ENCODE data around the gene GPR34. TPM values are rescaled to one million over a fixed set of nuclear protein-coding genes. Genes with fewer than 3 reads are reported as not detected.

The GPR34 gene
- total RNA-seq, 2 donors from 2014 or later = 4.6 to 8.2 TPM

DNA sequence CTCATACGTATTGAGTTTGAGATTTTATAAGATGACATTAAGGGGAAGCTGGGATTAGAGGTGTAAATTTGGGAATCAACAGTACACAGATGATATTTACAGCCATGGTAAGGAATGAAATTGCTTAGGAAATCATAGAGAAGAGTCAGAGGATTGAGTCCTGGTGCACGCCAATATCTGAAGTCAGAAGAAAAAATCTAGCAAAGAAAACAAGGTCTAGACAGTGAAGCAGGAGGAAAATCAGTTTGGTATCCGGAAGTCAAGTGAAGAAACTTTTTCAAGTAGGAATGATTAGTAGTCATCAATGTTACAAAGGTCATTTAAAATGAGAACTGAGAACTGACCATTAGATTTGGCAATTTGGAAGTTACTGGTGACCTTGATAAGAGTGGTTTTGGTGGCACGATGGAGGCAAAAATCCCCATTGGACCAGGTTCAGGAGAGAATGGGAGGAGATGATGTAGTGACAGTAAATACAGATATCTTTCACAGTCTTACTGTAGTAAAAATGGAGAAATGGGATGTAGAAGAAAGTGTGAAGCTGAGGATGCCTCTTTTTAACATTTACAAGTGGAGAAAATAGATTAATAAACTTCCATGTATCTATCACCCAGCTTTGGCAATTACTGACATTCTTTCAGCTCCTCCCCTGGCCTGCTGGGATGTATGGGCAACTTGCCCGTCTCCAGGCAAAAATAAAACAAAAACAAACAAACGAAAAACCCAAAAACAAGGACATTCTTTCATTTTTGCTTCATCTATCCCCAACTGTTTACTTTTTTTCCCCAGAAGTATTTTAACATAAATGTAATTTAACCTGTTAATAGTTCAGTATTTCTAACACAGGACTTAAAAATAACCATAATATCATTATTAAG lies 11.4 kb upstream of the GPR34 start:
- TF ChIP-seq, protein P1, sequence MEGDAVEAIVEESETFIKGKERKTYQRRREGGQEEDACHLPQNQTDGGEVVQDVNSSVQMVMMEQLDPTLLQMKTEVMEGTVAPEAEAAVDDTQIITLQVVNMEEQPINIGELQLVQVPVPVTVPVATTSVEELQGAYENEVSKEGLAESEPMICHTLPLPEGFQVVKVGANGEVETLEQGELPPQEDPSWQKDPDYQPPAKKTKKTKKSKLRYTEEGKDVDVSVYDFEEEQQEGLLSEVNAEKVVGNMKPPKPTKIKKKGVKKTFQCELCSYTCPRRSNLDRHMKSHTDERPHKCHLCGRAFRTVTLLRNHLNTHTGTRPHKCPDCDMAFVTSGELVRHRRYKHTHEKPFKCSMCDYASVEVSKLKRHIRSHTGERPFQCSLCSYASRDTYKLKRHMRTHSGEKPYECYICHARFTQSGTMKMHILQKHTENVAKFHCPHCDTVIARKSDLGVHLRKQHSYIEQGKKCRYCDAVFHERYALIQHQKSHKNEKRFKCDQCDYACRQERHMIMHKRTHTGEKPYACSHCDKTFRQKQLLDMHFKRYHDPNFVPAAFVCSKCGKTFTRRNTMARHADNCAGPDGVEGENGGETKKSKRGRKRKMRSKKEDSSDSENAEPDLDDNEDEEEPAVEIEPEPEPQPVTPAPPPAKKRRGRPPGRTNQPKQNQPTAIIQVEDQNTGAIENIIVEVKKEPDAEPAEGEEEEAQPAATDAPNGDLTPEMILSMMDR (IDR thresholded peaks at IDR 0.05) = no peak
- TF ChIP-seq POLR2A (IDR thresholded peaks at IDR 0.05) (no peak), POLR2AphosphoS5 (IDR thresholded peaks at IDR 0.05) (no peak)
- no peak for DNase-seq (ENCODE audit: low spot score)
- Histone ChIP-seq H3K4me1 (replicated peaks) (no peaks in the 10 kb centered on the region), H3K4me3 (no peak overlapping the region), H3K9me3 (no peaks in the 10 kb centered on the region), H3K27me3 (replicated peaks; ENCODE audit: insufficient read depth) (no peaks in the 10 kb centered on the region), H3K27ac (no peak overlapping the region), H3K36me3 (no peaks in the 10 kb centered on the region)
- intact Hi-C loops (cut with DNase I) = no loop called here
- WGBS = 71% methylated on average over 6 of the region's 6 CpGs

GRCh38 chrX:41684138-41684537 lies 4.6 kb upstream of the GPR34 start:
- DNase-seq (ENCODE audit: low spot score) = peak; percentile 39
- peak; percentile 52 for TF ChIP-seq POLR2AphosphoS5 (IDR thresholded peaks at IDR 0.05)
- no peak for TF ChIP-seq POLR2A (IDR thresholded peaks at IDR 0.05)
- TF ChIP-seq, protein P1 (IDR thresholded peaks at IDR 0.05) = no peak
- no peak overlapping the region for H3K27ac ChIP-seq
- H3K9me3 ChIP-seq = no peaks in the 10 kb centered on the region
- intact Hi-C loops (cut with DNase I) = no loop called here
- H3K27me3 ChIP-seq (replicated peaks; ENCODE audit: insufficient read depth) = no peaks in the 10 kb centered on the region
- no peaks in the 10 kb centered on the region for H3K4me1 ChIP-seq (replicated peaks)
- H3K36me3 ChIP-seq = no peaks in the 10 kb centered on the region
- 21% methylated on average over 3 of the region's 3 CpGs for WGBS
- no peak overlapping the region for H3K4me3 ChIP-seq

- H3K4me1 ChIP-seq (replicated peaks) = no peaks in the 10 kb centered on the region
- intact Hi-C loops (cut with DNase I) = no loop called here
- no peaks in the 10 kb centered on the region for H3K27me3 ChIP-seq (replicated peaks; ENCODE audit: insufficient read depth)
- H3K9me3 ChIP-seq = no peaks in the 10 kb centered on the region
- DNase-seq (ENCODE audit: low spot score) = no peak
- no peak overlapping the region for H3K27ac ChIP-seq
- 90% methylated on average over 2 of the region's 2 CpGs for WGBS
- H3K4me3 ChIP-seq = no peak overlapping the region
- no peaks in the 10 kb centered on the region for H3K36me3 ChIP-seq
- TF ChIP-seq POLR2A (IDR thresholded peaks at IDR 0.05) (no peak), POLR2AphosphoS5 (IDR thresholded peaks at IDR 0.05) (no peak)
- TF ChIP-seq, protein P1 (IDR thresholded peaks at IDR 0.05) = no peak
Observed at GRCh38 chrX:41684940-41685339, 3.8 kb upstream of the GPR34 start.

DNA sequence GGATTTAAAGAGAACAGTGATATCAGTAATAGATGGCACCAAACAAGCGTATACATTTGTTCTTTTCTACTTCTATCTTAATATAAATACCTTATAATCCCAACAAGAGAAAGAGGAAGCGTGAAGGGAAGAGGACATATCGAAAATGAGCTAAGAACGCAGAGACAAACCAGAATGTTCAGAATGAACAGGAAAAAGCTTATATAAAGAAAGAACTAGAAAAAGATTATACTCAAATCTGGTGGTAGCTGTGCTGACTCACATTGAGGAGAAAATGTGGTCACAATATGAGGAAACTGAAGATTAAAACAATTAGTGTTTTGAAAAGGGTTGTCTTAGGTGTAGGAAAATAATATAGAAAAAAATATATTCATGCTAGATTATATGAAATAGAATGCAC lies 2.0 kb upstream of the GPR34 start:
- no peak for DNase-seq (ENCODE audit: low spot score)
- Histone ChIP-seq H3K36me3 (no peaks in the 10 kb centered on the region), H3K27ac (no peak overlapping the region), H3K9me3 (no peaks in the 10 kb centered on the region), H3K4me3 (no peak overlapping the region), H3K27me3 (replicated peaks; ENCODE audit: insufficient read depth) (no peaks in the 10 kb centered on the region), H3K4me1 (replicated peaks) (no peaks in the 10 kb centered on the region)
- WGBS = 78% methylated on average over 4 of the region's 4 CpGs
- intact Hi-C loops (cut with DNase I) = no loop called here
- TF ChIP-seq, protein P1 (IDR thresholded peaks at IDR 0.05) = no peak
- no peak for TF ChIP-seq POLR2A (IDR thresholded peaks at IDR 0.05)
- TF ChIP-seq POLR2AphosphoS5 (IDR thresholded peaks at IDR 0.05) = no peak

GRCh38 chrX:41688156-41688555 lies 617 bp upstream of the GPR34 start:
- 31% methylated on average over 2 of the region's 2 CpGs for WGBS
- intact Hi-C loops (cut with DNase I) = no loop called here
- TF ChIP-seq POLR2AphosphoS5 (IDR thresholded peaks at IDR 0.05) (no peak), POLR2A (IDR thresholded peaks at IDR 0.05) (no peak)
- TF ChIP-seq, protein P1 (IDR thresholded peaks at IDR 0.05) = no peak
- Histone ChIP-seq H3K4me1 (replicated peaks) (no peaks in the 10 kb centered on the region), H3K9me3 (no peaks in the 10 kb centered on the region), H3K27me3 (replicated peaks; ENCODE audit: insufficient read depth) (no peaks in the 10 kb centered on the region), H3K27ac (no peak overlapping the region), H3K4me3 (no peak overlapping the region), H3K36me3 (no peaks in the 10 kb centered on the region)
- DNase-seq (ENCODE audit: low spot score) = no peak

Data from prostate gland (tissue), 2 donors.